ENCODE data around the gene PXK.

The PXK gene

GRCh38 chr3:58452176-58452575 is 119.5 kb downstream of the PXK start:
- Histone ChIP-seq H3K4me1 (ENCODE audit: control insufficient read depth in 1 of 2, insufficient read depth in 2 of 2, low read length in 2 of 2) (no peaks in the 10 kb centered on the region), H3K27me3 (ENCODE audit: low read depth, low read length) (no peaks in the 10 kb centered on the region), H3K36me3 (ENCODE audit: control insufficient read depth in 1 of 2, insufficient read depth in 2 of 2, low read length in 2 of 2) (no peaks in the 10 kb centered on the region), H3K9me3 (ENCODE audit: control insufficient read depth in 1 of 2, low read length in 2 of 2) (peaks cover 8 to 11% of the 10 kb centered on the region in 2 donors), H3K4me3 (ENCODE audit: low read depth in 1 of 2, low read length in 2 of 2) (no peak overlapping the region), H3K27ac (ENCODE audit: low read length) (no peak overlapping the region)

- Histone ChIP-seq H3K36me3 (ENCODE audit: control insufficient read depth in 1 of 2, insufficient read depth in 2 of 2, low read length in 2 of 2) (no peaks in the 10 kb centered on the region), H3K27ac (ENCODE audit: low read length) (no peak overlapping the region), H3K9me3 (ENCODE audit: control insufficient read depth in 1 of 2, low read length in 2 of 2) (peaks cover 3 to 8% of the 10 kb centered on the region in 2 donors), H3K4me3 (ENCODE audit: low read depth in 1 of 2, low read length in 2 of 2) (no peak overlapping the region), H3K27me3 (ENCODE audit: low read depth, low read length) (no peaks in the 10 kb centered on the region), H3K4me1 (ENCODE audit: control insufficient read depth in 1 of 2, insufficient read depth in 2 of 2, low read length in 2 of 2) (peaks cover 4 to 8% of the 10 kb centered on the region in 2 donors)
Measured at GRCh38 chr3:58459160-58459559, 126.5 kb downstream of the PXK start.

- Histone ChIP-seq H3K27me3 (ENCODE audit: low read depth, low read length) (no peaks in the 10 kb centered on the region), H3K4me3 (ENCODE audit: low read depth in 1 of 2, low read length in 2 of 2) (no peak overlapping the region), H3K27ac (ENCODE audit: low read length) (no peak overlapping the region), H3K4me1 (ENCODE audit: control insufficient read depth in 1 of 2, insufficient read depth in 2 of 2, low read length in 2 of 2) (peaks cover 4 to 8% of the 10 kb centered on the region in 2 donors), H3K36me3 (ENCODE audit: control insufficient read depth in 1 of 2, insufficient read depth in 2 of 2, low read length in 2 of 2) (no peaks in the 10 kb centered on the region), H3K9me3 (ENCODE audit: control insufficient read depth in 1 of 2, low read length in 2 of 2) (no peaks in the 10 kb centered on the region)
Measured at GRCh38 chr3:58462829-58463180, 130.1 kb downstream of the PXK start.

GRCh38 chr3:58463181-58463941 is 130.7 kb downstream of the PXK start:
- H3K9me3 ChIP-seq (ENCODE audit: control insufficient read depth in 1 of 2, low read length in 2 of 2): no peaks in the 10 kb centered on the region
- H3K36me3 ChIP-seq (ENCODE audit: control insufficient read depth in 1 of 2, insufficient read depth in 2 of 2, low read length in 2 of 2): no peaks in the 10 kb centered on the region
- H3K27me3 ChIP-seq (ENCODE audit: low read depth, low read length): no peaks in the 10 kb centered on the region
- peaks cover 4 to 8% of the 10 kb centered on the region in 2 donors for H3K4me1 ChIP-seq (ENCODE audit: control insufficient read depth in 1 of 2, insufficient read depth in 2 of 2, low read length in 2 of 2)
- peak overlapping the region; percentile 25 to 41 for H3K4me3 ChIP-seq (ENCODE audit: low read depth in 1 of 2, low read length in 2 of 2)
- no peak overlapping the region for H3K27ac ChIP-seq (ENCODE audit: low read length)

- no peaks in the 10 kb centered on the region for H3K27me3 ChIP-seq (ENCODE audit: low read depth, low read length)
- no peaks in the 10 kb centered on the region for H3K9me3 ChIP-seq (ENCODE audit: control insufficient read depth in 1 of 2, low read length in 2 of 2)
- peak overlapping the region in 1 of 2 donors; percentile 25 for H3K4me3 ChIP-seq (ENCODE audit: low read depth in 1 of 2, low read length in 2 of 2)
- H3K27ac ChIP-seq (ENCODE audit: low read length): no peak overlapping the region
- H3K36me3 ChIP-seq (ENCODE audit: control insufficient read depth in 1 of 2, insufficient read depth in 2 of 2, low read length in 2 of 2): no peaks in the 10 kb centered on the region
- peaks cover 4 to 8% of the 10 kb centered on the region in 2 donors for H3K4me1 ChIP-seq (ENCODE audit: control insufficient read depth in 1 of 2, insufficient read depth in 2 of 2, low read length in 2 of 2)
Measured at GRCh38 chr3:58463942-58464271, 131.2 kb downstream of the PXK start.

GRCh38 chr3:58464866-58465265 is 132.2 kb downstream of the PXK start:
- no peaks in the 10 kb centered on the region for H3K27me3 ChIP-seq (ENCODE audit: low read depth, low read length)
- no peaks in the 10 kb centered on the region for H3K9me3 ChIP-seq (ENCODE audit: control insufficient read depth in 1 of 2, low read length in 2 of 2)
- no peak overlapping the region for H3K27ac ChIP-seq (ENCODE audit: low read length)
- H3K4me3 ChIP-seq (ENCODE audit: low read depth in 1 of 2, low read length in 2 of 2): no peak overlapping the region
- no peaks in the 10 kb centered on the region for H3K36me3 ChIP-seq (ENCODE audit: control insufficient read depth in 1 of 2, insufficient read depth in 2 of 2, low read length in 2 of 2)
- H3K4me1 ChIP-seq (ENCODE audit: control insufficient read depth in 1 of 2, insufficient read depth in 2 of 2, low read length in 2 of 2): peaks cover 4 to 8% of the 10 kb centered on the region in 2 donors

- Histone ChIP-seq H3K4me1 (ENCODE audit: control insufficient read depth in 1 of 2, insufficient read depth in 2 of 2, low read length in 2 of 2) (peaks cover 8 to 13% of the 10 kb centered on the region in 2 donors), H3K4me3 (ENCODE audit: low read depth in 1 of 2, low read length in 2 of 2) (no peak overlapping the region), H3K27ac (ENCODE audit: low read length) (no peak overlapping the region), H3K9me3 (ENCODE audit: control insufficient read depth in 1 of 2, low read length in 2 of 2) (no peaks in the 10 kb centered on the region), H3K36me3 (ENCODE audit: control insufficient read depth in 1 of 2, insufficient read depth in 2 of 2, low read length in 2 of 2) (no peaks in the 10 kb centered on the region), H3K27me3 (ENCODE audit: low read depth, low read length) (no peaks in the 10 kb centered on the region)
Measured at GRCh38 chr3:58466899-58467563, 134.3 kb downstream of the PXK start.

GRCh38 chr3:58469096-58469495 is 136.4 kb downstream of the PXK start:
- no peaks in the 10 kb centered on the region for H3K36me3 ChIP-seq (ENCODE audit: control insufficient read depth in 1 of 2, insufficient read depth in 2 of 2, low read length in 2 of 2)
- H3K27me3 ChIP-seq (ENCODE audit: low read depth, low read length): no peaks in the 10 kb centered on the region
- H3K4me1 ChIP-seq (ENCODE audit: control insufficient read depth in 1 of 2, insufficient read depth in 2 of 2, low read length in 2 of 2): peaks cover 0 to 9% of the 10 kb centered on the region in 2 donors
- no peaks in the 10 kb centered on the region for H3K9me3 ChIP-seq (ENCODE audit: control insufficient read depth in 1 of 2, low read length in 2 of 2)
- H3K27ac ChIP-seq (ENCODE audit: low read length): no peak overlapping the region
- H3K4me3 ChIP-seq (ENCODE audit: low read depth in 1 of 2, low read length in 2 of 2): no peak overlapping the region

- Histone ChIP-seq H3K4me1 (ENCODE audit: control insufficient read depth in 1 of 2, insufficient read depth in 2 of 2, low read length in 2 of 2) (peaks cover 0 to 9% of the 10 kb centered on the region in 2 donors), H3K27ac (ENCODE audit: low read length) (no peak overlapping the region), H3K4me3 (ENCODE audit: low read depth in 1 of 2, low read length in 2 of 2) (no peak overlapping the region), H3K36me3 (ENCODE audit: control insufficient read depth in 1 of 2, insufficient read depth in 2 of 2, low read length in 2 of 2) (no peaks in the 10 kb centered on the region), H3K27me3 (ENCODE audit: low read depth, low read length) (no peaks in the 10 kb centered on the region), H3K9me3 (ENCODE audit: control insufficient read depth in 1 of 2, low read length in 2 of 2) (no peaks in the 10 kb centered on the region)
Measured at GRCh38 chr3:58470363-58471024, 137.8 kb downstream of the PXK start.

GRCh38 chr3:58471025-58471887 is 138.6 kb downstream of the PXK start:
- peak overlapping the region; percentile 29 for H3K27ac ChIP-seq (ENCODE audit: low read length)
- H3K36me3 ChIP-seq (ENCODE audit: control insufficient read depth in 1 of 2, insufficient read depth in 2 of 2, low read length in 2 of 2): no peaks in the 10 kb centered on the region
- no peak overlapping the region for H3K4me3 ChIP-seq (ENCODE audit: low read depth in 1 of 2, low read length in 2 of 2)
- H3K4me1 ChIP-seq (ENCODE audit: control insufficient read depth in 1 of 2, insufficient read depth in 2 of 2, low read length in 2 of 2): peaks cover 0 to 9% of the 10 kb centered on the region in 2 donors
- no peaks in the 10 kb centered on the region for H3K27me3 ChIP-seq (ENCODE audit: low read depth, low read length)
- H3K9me3 ChIP-seq (ENCODE audit: control insufficient read depth in 1 of 2, low read length in 2 of 2): no peaks in the 10 kb centered on the region

- H3K27me3 ChIP-seq (ENCODE audit: low read depth, low read length): no peaks in the 10 kb centered on the region
- peaks cover 0 to 9% of the 10 kb centered on the region in 2 donors for H3K4me1 ChIP-seq (ENCODE audit: control insufficient read depth in 1 of 2, insufficient read depth in 2 of 2, low read length in 2 of 2)
- no peak overlapping the region for H3K27ac ChIP-seq (ENCODE audit: low read length)
- no peak overlapping the region for H3K4me3 ChIP-seq (ENCODE audit: low read depth in 1 of 2, low read length in 2 of 2)
- no peaks in the 10 kb centered on the region for H3K36me3 ChIP-seq (ENCODE audit: control insufficient read depth in 1 of 2, insufficient read depth in 2 of 2, low read length in 2 of 2)
- no peaks in the 10 kb centered on the region for H3K9me3 ChIP-seq (ENCODE audit: control insufficient read depth in 1 of 2, low read length in 2 of 2)
Measured at GRCh38 chr3:58473275-58473674, 140.6 kb downstream of the PXK start.
